GM12865 (cell line): ENCODE data around the gene TMPRSS2.

Experiments
- DNase-seq: peaks from one replicate; pipeline ENCODE4 v3.0.0; 2010; ENCODE audit warnings: low read depth
- H3K4me3 ChIP-seq: 2 replicates; pipeline ENCODE4 v1.5.1; 2011; ENCODE audit warnings: mild to moderate bottlenecking, low read depth, low read length, control low read depth
- CTCF ChIP-seq: IDR thresholded peaks from 2 replicates; pipeline ENCODE4 v1.5.1; 2011; ENCODE audit warnings: low read length, control low read depth, low read depth, inconsistent platforms; ENCODE audit not compliant: insufficient read depth; ENCODE audit errors: missing control alignments

TMPRSS2 gene

GRCh38 chr21:41542727-41543126 lies 34.8 kb upstream of the TMPRSS2 start:
- no peak for DNase-seq
- no peak overlapping the region for H3K4me3 ChIP-seq
- no peak for TF ChIP-seq CTCF

- no peak overlapping the region for H3K4me3 ChIP-seq
- DNase-seq, result no peak
- no peak for TF ChIP-seq CTCF
These were observed 29.4 kb upstream of the TMPRSS2 start for GRCh38 chr21:41537356-41537755.

- TF ChIP-seq CTCF, result no peak
These were observed 28.8 kb upstream of the TMPRSS2 start for GRCh38 chr21:41536827-41537103.

GRCh38 chr21:41536076-41536826 lies 28.3 kb upstream of the TMPRSS2 start:
- TF ChIP-seq CTCF, result no peak
- DNase-seq, result no peak
- H3K4me3 ChIP-seq, result no peak overlapping the region

More at GRCh38 chr21:41536827-41537103, 28.8 kb upstream of the TMPRSS2 start:
- no peak for DNase-seq
- H3K4me3 ChIP-seq, result no peak overlapping the region

GRCh38 chr21:41530366-41530765 lies 22.4 kb upstream of the TMPRSS2 start:
- TF ChIP-seq CTCF, result no peak
- no peak overlapping the region for H3K4me3 ChIP-seq
- no peak for DNase-seq

- TF ChIP-seq CTCF, result no peak
- H3K4me3 ChIP-seq, result no peak overlapping the region
- no peak for DNase-seq
These were observed 21.8 kb upstream of the TMPRSS2 start for GRCh38 chr21:41529769-41530168.

GRCh38 chr21:41526478-41527087 lies 18.6 kb upstream of the TMPRSS2 start:
- DNase-seq, result no peak
- no peak overlapping the region for H3K4me3 ChIP-seq
- TF ChIP-seq CTCF, result no peak
